Measurements from ENCODE around the gene MKI67. TPM values are rescaled to one million over a fixed set of nuclear protein-coding genes. Genes with fewer than 3 reads are reported as not detected.
A peak's percentile ranks its signal among the peaks of the same experiment; 100 is the strongest.

Gene MKI67
- total RNA-seq, 1 donor from 2014 or later: 159 TPM

GRCh38 chr10:128083191-128083895, 42.9 kb downstream of the MKI67 start:
- H3K27me3 Mint-ChIP-seq (ENCODE audit: insufficient read depth): no peaks in the 10 kb centered on the region
- no peak overlapping the region for H3K4me3 Mint-ChIP-seq
- H3K27ac Mint-ChIP-seq: no peak overlapping the region

GRCh38 chr10:128081720-128082119, 44.5 kb downstream of the MKI67 start:
- Mint-ChIP-seq H3K4me1 (ENCODE audit: low read depth) (no peaks in the 10 kb centered on the region), H3K9me3 (no peaks in the 10 kb centered on the region), H3K27ac (no peak overlapping the region), H3K36me3 (ENCODE audit: low read depth) (peaks cover 31% of the 10 kb centered on the region), H3K27me3 (ENCODE audit: insufficient read depth) (no peaks in the 10 kb centered on the region), H3K4me3 (no peak overlapping the region)
- intact Hi-C loops (cut with micrococcal nuclease): no loop called here
- no peak for DNase-seq (ENCODE audit: low spot score)

More at GRCh38 chr10:128083191-128083895, 42.9 kb downstream of the MKI67 start:
- no peaks in the 10 kb centered on the region for H3K9me3 Mint-ChIP-seq
- peaks cover 30% of the 10 kb centered on the region for H3K36me3 Mint-ChIP-seq (ENCODE audit: low read depth)
- intact Hi-C loops (cut with micrococcal nuclease): no loop called here
- H3K4me1 Mint-ChIP-seq (ENCODE audit: low read depth): peaks cover 5% of the 10 kb centered on the region
- DNase-seq (ENCODE audit: low spot score): no peak

- Mint-ChIP-seq H3K36me3 (ENCODE audit: low read depth) (peaks cover 32% of the 10 kb centered on the region), H3K27ac (no peak overlapping the region), H3K4me1 (ENCODE audit: low read depth) (no peaks in the 10 kb centered on the region), H3K9me3 (no peaks in the 10 kb centered on the region), H3K4me3 (no peak overlapping the region), H3K27me3 (ENCODE audit: insufficient read depth) (no peaks in the 10 kb centered on the region)
- intact Hi-C loops (cut with micrococcal nuclease): no loop called here
- no peak for DNase-seq (ENCODE audit: low spot score)
Observed at GRCh38 chr10:128081222-128081621, 45.0 kb downstream of the MKI67 start.

DNA sequence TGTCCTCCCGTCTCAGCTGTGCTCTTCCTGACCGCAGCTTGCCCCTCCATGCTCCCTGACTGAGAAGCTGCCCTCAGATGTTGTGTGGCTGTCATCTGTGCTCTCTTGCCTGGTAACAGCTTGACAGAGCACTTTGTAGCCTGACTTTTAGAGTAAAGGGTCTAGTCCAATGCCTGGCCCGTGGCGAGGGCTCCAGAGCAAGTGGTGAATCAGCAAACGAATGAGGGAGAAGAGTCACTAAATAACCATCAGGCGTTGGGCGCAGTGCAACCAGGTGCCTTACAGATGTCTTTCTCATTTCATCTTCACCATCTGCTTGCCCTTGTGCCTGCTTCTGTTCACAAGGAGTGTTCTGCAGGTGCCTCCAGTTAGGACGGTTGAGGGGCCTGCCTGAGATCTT, 45.6 kb downstream of the MKI67 start:
- Mint-ChIP-seq H3K9me3 (no peaks in the 10 kb centered on the region), H3K4me3 (no peak overlapping the region), H3K27me3 (ENCODE audit: insufficient read depth) (no peaks in the 10 kb centered on the region), H3K27ac (no peak overlapping the region), H3K4me1 (ENCODE audit: low read depth) (no peaks in the 10 kb centered on the region), H3K36me3 (ENCODE audit: low read depth) (peaks cover 36% of the 10 kb centered on the region)
- intact Hi-C loops (cut with micrococcal nuclease): no loop called here
- no peak for DNase-seq (ENCODE audit: low spot score)

DNA sequence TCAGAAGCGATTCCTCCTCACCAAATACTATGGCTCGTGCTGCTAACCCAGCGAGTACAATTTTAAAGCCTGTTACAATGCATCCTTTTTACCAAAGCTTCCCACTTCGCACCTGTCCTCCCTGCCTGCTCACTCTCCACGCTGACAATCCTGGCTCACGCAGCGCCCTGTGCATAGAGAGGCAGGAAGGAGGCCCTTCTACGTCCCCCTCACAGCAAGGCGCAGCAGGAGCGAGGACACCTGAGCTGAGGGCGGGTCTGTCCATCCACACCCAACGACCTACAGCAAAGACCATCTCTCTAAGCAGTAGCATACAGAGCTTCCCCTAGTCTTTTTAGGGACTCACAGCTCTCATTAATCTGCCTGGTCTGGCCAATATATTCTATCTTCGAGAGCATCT, 46.0 kb downstream of the MKI67 start:
- Mint-ChIP-seq H3K4me1 (ENCODE audit: low read depth) (no peaks in the 10 kb centered on the region), H3K27ac (no peak overlapping the region), H3K27me3 (ENCODE audit: insufficient read depth) (no peaks in the 10 kb centered on the region)

GRCh38 chr10:128078136-128078969, 47.9 kb downstream of the MKI67 start:
- H3K27ac Mint-ChIP-seq: no peak overlapping the region
- H3K4me1 Mint-ChIP-seq (ENCODE audit: low read depth): peaks cover 9% of the 10 kb centered on the region
- peaks cover 42% of the 10 kb centered on the region for H3K36me3 Mint-ChIP-seq (ENCODE audit: low read depth)
- no peaks in the 10 kb centered on the region for H3K27me3 Mint-ChIP-seq (ENCODE audit: insufficient read depth)
- intact Hi-C loops (cut with micrococcal nuclease): loop anchor here (1.0 kb wide), 1 partner anchor 72 kb away; no protein-coding TSS in a partner anchor
- H3K9me3 Mint-ChIP-seq: no peaks in the 10 kb centered on the region
- no peak overlapping the region for H3K4me3 Mint-ChIP-seq
- peak; percentile 25 for DNase-seq (ENCODE audit: low spot score)

More for the DNA sequence above, 46.0 kb downstream of the MKI67 start:
- Mint-ChIP-seq H3K4me3 (no peak overlapping the region), H3K36me3 (ENCODE audit: low read depth) (peaks cover 37% of the 10 kb centered on the region), H3K9me3 (no peaks in the 10 kb centered on the region)
- intact Hi-C loops (cut with micrococcal nuclease): no loop called here
- DNase-seq (ENCODE audit: low spot score): no peak

DNA sequence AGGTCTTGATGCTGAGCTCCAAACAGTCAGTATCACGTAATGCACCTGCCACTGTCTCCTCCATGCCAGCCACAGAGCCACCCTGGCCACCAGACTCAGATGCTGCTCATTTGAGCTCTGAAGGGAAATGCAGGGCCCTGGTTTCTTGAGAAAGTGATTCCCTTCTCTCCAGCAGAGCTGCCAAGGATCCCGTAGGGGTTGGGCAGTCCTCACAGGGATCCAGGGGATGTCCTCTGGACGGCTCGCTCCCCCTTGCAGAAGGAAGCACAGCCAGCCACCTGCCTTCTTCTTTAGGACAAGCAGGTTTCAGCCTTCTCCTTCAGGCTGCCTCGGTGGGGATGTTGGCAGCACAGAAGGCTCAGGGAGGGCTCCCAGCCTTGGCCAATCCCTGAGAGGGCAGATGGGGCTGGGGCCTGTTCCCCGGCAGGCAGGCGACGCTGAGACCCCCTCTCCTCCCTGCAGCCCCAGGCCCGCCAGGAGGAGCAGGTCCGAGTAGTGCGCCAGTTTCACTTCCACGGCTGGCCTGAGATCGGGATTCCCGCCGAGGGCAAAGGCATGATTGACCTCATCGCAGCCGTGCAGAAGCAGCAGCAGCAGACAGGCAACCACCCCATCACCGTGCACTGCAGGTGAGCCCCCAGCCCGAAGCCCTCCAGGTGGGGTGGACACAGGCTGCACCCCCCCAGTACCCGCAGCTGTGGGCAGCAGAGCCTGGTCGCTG, 48.9 kb downstream of the MKI67 start:
- Mint-ChIP-seq H3K27ac (no peak overlapping the region), H3K4me3 (no peak overlapping the region), H3K36me3 (ENCODE audit: low read depth) (peaks cover 49% of the 10 kb centered on the region), H3K9me3 (no peaks in the 10 kb centered on the region), H3K27me3 (ENCODE audit: insufficient read depth) (no peaks in the 10 kb centered on the region), H3K4me1 (ENCODE audit: low read depth) (peaks cover 11% of the 10 kb centered on the region)
- intact Hi-C loops (cut with micrococcal nuclease): no loop called here
- no peak for DNase-seq (ENCODE audit: low spot score)

DNA sequence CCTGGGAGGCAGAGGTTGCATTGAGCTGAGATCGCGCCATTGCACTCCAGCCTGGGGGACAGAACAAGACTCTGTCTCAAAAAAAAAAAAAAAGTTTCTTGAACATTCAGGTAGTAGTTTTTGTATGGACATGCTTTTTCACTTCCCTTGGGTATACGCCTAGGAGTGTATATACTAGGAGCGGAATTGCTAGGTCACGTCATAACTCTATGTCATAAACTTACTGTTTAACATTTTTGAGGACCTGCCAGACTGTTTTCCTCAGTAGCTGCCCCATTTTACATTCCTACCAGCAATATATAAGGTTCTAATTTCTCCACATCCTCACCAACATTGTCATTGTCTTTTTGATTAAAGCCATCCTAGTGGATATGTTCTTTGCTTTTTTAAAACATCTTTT, 51.6 kb downstream of the MKI67 start:
- Mint-ChIP-seq H3K9me3 (no peaks in the 10 kb centered on the region), H3K27me3 (ENCODE audit: insufficient read depth) (no peaks in the 10 kb centered on the region), H3K27ac (no peak overlapping the region), H3K36me3 (ENCODE audit: low read depth) (peaks cover 53% of the 10 kb centered on the region), H3K4me3 (no peak overlapping the region), H3K4me1 (ENCODE audit: low read depth) (peaks cover 11% of the 10 kb centered on the region)
- no peak for DNase-seq (ENCODE audit: low spot score)
- intact Hi-C loops (cut with micrococcal nuclease): no loop called here

DNA sequence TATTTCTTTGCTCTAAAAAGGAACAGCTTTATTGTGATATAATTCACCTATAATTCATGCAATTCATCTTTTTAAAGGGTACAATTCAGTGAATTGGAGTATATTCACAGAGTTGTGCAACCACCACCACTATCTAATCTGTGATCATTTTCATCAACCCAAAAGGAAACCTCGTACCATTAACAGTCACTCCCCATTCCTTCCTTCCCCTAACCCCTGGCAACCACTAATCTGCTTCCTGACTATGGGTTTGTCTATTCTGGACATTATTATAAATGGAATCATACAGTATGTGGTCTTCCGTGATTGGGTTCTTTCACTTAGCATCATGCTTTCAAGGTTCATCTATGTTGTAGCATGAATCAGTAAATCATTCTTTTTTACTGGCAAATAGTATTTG, 52.3 kb downstream of the MKI67 start:
- intact Hi-C loops (cut with micrococcal nuclease): no loop called here
- H3K27ac Mint-ChIP-seq: no peak overlapping the region
- no peaks in the 10 kb centered on the region for H3K27me3 Mint-ChIP-seq (ENCODE audit: insufficient read depth)
- peaks cover 11% of the 10 kb centered on the region for H3K4me1 Mint-ChIP-seq (ENCODE audit: low read depth)
- H3K9me3 Mint-ChIP-seq: no peaks in the 10 kb centered on the region
- peaks cover 52% of the 10 kb centered on the region for H3K36me3 Mint-ChIP-seq (ENCODE audit: low read depth)
- H3K4me3 Mint-ChIP-seq: no peak overlapping the region
- no peak for DNase-seq (ENCODE audit: low spot score)

DNA sequence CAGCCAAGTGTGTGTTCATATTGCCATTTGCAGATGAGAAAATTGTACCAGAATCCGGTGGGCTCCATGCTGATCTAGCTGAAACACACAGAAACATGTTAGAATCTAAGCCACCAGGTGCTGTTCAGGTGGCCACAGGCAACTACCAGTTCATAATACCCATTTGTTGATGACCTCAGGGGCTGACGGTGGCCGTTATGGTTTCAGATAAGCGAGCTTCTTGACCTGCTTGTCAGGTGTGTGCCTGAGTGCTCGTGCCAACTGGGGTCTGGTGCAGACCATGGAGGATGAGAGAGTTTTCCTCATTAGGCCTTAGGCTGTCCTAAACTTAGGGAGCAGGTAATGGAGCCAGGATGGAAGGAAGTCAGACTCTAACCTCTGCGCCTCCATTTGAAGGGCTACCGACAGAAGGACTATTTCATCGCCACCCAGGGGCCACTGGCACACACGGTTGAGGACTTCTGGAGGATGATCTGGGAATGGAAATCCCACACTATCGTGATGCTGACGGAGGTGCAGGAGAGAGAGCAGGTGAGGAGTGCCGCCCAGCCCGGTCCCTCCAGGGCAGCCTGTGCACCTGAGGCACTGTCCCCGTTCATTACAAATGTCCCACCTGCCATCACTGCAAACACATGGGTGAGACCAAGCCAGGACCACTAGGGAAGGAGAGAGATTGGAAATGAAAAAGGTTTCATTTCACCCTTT, 53.1 kb downstream of the MKI67 start:
- no peak overlapping the region for H3K27ac Mint-ChIP-seq
- H3K36me3 Mint-ChIP-seq (ENCODE audit: low read depth): peaks cover 56% of the 10 kb centered on the region
- no peak overlapping the region for H3K4me3 Mint-ChIP-seq
- H3K27me3 Mint-ChIP-seq (ENCODE audit: insufficient read depth): no peaks in the 10 kb centered on the region
- H3K9me3 Mint-ChIP-seq: no peaks in the 10 kb centered on the region
- H3K4me1 Mint-ChIP-seq (ENCODE audit: low read depth): peaks cover 11% of the 10 kb centered on the region
- intact Hi-C loops (cut with micrococcal nuclease): no loop called here
- no peak for DNase-seq (ENCODE audit: low spot score)

GRCh38 chr10:128072046-128072445, 54.2 kb downstream of the MKI67 start:
- no peak overlapping the region for H3K4me3 Mint-ChIP-seq
- H3K27me3 Mint-ChIP-seq (ENCODE audit: insufficient read depth): no peaks in the 10 kb centered on the region
- intact Hi-C loops (cut with micrococcal nuclease): no loop called here
- peaks cover 65% of the 10 kb centered on the region for H3K36me3 Mint-ChIP-seq (ENCODE audit: low read depth)
- H3K27ac Mint-ChIP-seq: no peak overlapping the region
- no peak for DNase-seq (ENCODE audit: low spot score)
- H3K4me1 Mint-ChIP-seq (ENCODE audit: low read depth): peaks cover 15% of the 10 kb centered on the region
- no peaks in the 10 kb centered on the region for H3K9me3 Mint-ChIP-seq

DNA sequence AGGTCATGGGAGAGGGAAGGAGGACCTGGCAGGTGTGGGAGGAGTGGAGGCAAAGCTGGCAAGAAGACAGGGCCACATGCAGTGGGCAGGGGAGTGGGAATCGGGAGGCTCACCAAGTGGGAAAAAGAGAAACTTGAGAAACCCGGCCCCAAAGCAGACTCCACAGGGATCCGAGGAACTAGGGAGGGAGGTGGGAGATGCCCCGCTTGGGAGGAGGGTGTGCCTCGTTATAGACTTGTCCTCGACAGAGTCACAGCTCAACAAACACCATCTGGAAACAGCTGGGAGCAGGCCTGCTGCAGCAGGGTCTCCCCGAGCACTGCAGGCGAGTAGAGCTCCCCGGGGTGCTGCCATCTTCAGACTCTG, 54.8 kb downstream of the MKI67 start:
- no peak overlapping the region for H3K4me3 Mint-ChIP-seq
- peaks cover 22% of the 10 kb centered on the region for H3K4me1 Mint-ChIP-seq (ENCODE audit: low read depth)
- H3K9me3 Mint-ChIP-seq: no peaks in the 10 kb centered on the region
- intact Hi-C loops (cut with micrococcal nuclease): no loop called here
- peaks cover 69% of the 10 kb centered on the region for H3K36me3 Mint-ChIP-seq (ENCODE audit: low read depth)
- no peak for DNase-seq (ENCODE audit: low spot score)
- no peak overlapping the region for H3K27ac Mint-ChIP-seq
- H3K27me3 Mint-ChIP-seq (ENCODE audit: insufficient read depth): no peaks in the 10 kb centered on the region
